22Rv1 (cell line): Measurements from ENCODE around the gene NKAIN1.

Experiments used
- CTCF ChIP-seq: fragments of 450-650 bp; IDR thresholded peaks from 2 replicates; pipeline ENCODE4 v1.5.1; 2017; ENCODE audit warnings: mild to moderate bottlenecking
- ZFX ChIP-seq: fragments of 450-650 bp; IDR thresholded peaks from 2 replicates; pipeline ENCODE4 v1.6.1; 2017; ENCODE audit warnings: antibody characterized with exemption, borderline replicate concordance

- no peak for TF ChIP-seq CTCF
- no peak for TF ChIP-seq ZFX
Observed at GRCh38 chr1:31166462-31166861, 73.2 kb downstream of the NKAIN1 start.
